Fibroblast of the aortic adventitia (primary cell): ENCODE data around the gene HRG. TPM values are rescaled to one million over a fixed set of nuclear protein-coding genes. Genes with fewer than 3 reads are reported as not detected.
"Not testable (repeated sequence)": the region's sequence is repeated elsewhere in the genome, so short reads cannot be mapped to it uniquely, and the experiment has no call there.

Experiments used
- DNase-seq: peaks from one replicate; pipeline ENCODE4 v3.0.0-alpha.2; 2010; ENCODE audit warnings: low read depth
- H3K4me3 ChIP-seq: 2 replicates; pipeline ENCODE4 v1.5.1; 2011; ENCODE audit warnings: low read depth, mild to moderate bottlenecking, control low read depth, low read length, moderate library complexity
- total RNA-seq: library from RNA; depleted of rRNA; stranded (reverse); fragments of >200 nt; gene quantifications from 2 replicates; pipeline ENCODE4 v1.2.3, GENCODE V29; 2012; ENCODE audit warnings: low replicate concordance
- TF ChIP-seq, protein P1 (sequence below): IDR thresholded peaks from 2 replicates; pipeline ENCODE4 v1.5.1; 2011; ENCODE audit warnings: mild to moderate bottlenecking, low read length, control low read depth, inconsistent platforms; ENCODE audit not compliant: insufficient read depth

Gene HRG
- total RNA-seq, 1 donor = not detected

DNA sequence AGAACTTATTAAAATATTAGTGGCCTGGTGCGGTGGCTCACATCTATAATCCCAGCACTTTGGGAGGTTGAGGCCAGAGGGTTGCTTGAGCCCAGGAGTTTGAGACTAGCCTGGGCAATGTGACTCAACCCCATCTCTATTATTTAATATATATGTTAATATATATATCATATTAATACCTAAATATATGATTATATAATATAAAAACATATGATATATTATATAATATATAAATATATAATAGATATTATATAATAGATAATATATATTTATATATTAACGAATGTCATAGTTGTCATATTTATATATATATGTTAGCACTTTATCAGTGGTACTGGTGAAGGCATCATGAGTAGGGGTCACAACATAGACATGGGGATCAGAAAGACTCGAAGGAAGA, 5.2 kb downstream of the HRG start:
- TF ChIP-seq, protein P1, sequence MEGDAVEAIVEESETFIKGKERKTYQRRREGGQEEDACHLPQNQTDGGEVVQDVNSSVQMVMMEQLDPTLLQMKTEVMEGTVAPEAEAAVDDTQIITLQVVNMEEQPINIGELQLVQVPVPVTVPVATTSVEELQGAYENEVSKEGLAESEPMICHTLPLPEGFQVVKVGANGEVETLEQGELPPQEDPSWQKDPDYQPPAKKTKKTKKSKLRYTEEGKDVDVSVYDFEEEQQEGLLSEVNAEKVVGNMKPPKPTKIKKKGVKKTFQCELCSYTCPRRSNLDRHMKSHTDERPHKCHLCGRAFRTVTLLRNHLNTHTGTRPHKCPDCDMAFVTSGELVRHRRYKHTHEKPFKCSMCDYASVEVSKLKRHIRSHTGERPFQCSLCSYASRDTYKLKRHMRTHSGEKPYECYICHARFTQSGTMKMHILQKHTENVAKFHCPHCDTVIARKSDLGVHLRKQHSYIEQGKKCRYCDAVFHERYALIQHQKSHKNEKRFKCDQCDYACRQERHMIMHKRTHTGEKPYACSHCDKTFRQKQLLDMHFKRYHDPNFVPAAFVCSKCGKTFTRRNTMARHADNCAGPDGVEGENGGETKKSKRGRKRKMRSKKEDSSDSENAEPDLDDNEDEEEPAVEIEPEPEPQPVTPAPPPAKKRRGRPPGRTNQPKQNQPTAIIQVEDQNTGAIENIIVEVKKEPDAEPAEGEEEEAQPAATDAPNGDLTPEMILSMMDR = no peak
- H3K4me3 ChIP-seq = no peak overlapping the region
- no peak for DNase-seq

GRCh38 chr3:186678604-186679003, 12.8 kb downstream of the HRG start:
- no peak for DNase-seq
- H3K4me3 ChIP-seq = no peak overlapping the region
- TF ChIP-seq, protein P1 = no peak

DNA sequence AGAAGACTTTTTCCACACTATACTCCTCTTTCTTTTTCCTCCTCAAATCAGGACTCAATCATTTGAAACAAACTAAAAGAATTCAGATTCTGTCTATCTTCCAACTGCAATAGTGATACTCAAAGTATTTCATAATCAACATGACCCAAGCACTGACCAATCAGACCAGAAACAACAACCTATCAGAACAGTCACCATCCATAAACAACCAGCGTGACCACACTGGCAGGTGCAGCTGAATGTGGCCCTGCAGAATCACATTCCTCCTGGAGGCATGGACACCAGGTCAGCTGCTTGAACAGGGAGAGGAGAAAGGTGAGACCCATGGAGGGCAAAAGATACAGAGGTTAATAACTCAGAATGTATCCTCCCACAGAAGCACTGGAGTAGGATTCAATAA, 13.3 kb downstream of the HRG start:
- TF ChIP-seq, protein P1 = no peak
- no peak overlapping the region for H3K4me3 ChIP-seq
- DNase-seq = no peak

GRCh38 chr3:186680869-186681268, 15.1 kb downstream of the HRG start:
- H3K4me3 ChIP-seq = no peak overlapping the region
- no peak for DNase-seq
- TF ChIP-seq, protein P1 = no peak

- TF ChIP-seq, protein P1 = no peak
- no peak for DNase-seq
Observed at GRCh38 chr3:186682812-186683211, 17.0 kb downstream of the HRG start.

GRCh38 chr3:186683979-186684378, 18.2 kb downstream of the HRG start:
- peak; percentile 2 for DNase-seq
- no peak overlapping the region for H3K4me3 ChIP-seq
- TF ChIP-seq, protein P1 = no peak

More at GRCh38 chr3:186682812-186683211, 17.0 kb downstream of the HRG start:
- no peak overlapping the region for H3K4me3 ChIP-seq

DNA sequence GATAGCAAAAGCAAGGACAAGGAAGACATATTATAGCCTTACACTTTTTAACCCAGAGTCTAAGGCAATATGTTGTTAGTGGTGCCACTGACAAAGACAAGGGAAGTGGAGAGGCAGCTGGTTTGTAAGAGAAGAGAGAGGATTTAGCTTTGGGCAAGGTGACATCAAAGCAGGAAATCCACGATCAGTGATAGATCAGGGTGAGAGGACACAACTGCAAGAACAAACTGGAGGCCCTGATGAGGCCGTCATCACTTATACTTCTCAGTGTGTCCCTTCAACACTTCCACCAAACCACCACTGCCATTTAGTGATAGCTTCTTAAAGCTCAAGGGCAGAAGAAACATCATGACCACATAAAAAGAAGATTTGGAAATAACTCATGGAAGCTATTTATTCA, 20.7 kb downstream of the HRG start:
- not testable (repeated sequence) for H3K4me3 ChIP-seq, DNase-seq
